GM21381 (cell line): ENCODE measurements around the gene RPS28.
"Not testable (repeated sequence)": the region's sequence is repeated elsewhere in the genome, so short reads cannot be mapped to it uniquely, and the experiment has no call there.

Source experiments
- ATAC-seq: cut with Tn5 transposase; IDR thresholded peaks from one replicate; pipeline ENCODE4 v1.9.1; 2021; ENCODE audit warnings: mild to moderate bottlenecking, moderate library complexity; ENCODE audit not compliant: unreplicated experiment

RPS28 gene

DNA sequence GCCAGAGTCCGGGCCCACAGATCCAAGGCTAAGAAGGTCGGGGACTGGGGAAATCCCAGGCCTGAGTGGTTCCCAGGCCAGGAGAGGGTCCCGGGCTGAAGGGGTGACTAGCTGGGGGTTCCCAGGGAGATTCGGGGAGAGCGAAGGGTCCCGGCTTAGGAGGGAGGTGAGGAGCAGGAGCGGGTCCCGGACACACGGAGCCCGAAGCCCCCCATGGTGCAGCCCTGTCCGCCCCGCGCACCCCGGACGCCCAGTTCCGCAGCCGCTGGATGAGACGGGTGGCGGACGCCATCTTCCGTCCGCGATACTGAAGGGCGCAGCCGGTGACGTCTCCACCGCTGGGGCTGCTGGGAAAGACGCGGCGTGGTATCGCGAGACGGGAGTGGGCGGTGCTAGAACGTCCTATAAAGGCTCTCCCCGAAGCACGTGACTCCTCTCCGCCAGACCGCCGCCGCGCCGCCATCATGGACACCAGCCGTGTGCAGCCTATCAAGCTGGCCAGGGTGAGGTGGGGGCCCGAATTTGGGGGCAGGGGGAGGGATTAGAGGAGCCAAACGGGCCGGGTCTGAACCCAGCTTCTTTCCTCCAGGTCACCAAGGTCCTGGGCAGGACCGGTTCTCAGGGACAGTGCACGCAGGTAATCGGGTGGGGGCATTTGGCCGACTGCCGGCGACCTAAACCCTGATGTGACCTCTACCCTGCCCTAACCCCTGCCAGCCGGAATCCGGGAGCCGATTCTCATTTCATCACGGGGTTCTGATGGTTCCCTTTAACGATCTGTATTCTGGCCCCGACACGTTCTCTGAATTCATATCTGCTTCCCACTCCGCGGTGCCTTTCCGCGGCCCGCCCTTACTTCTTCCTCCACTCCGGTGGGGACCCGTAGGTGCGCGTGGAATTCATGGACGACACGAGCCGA lies at the start of gene RPS28, which contains the start of gene NDUFA7:
Gene RPS28, plus strand, starts transcription at position 430 of the 919 bp plus-strand sequence. Its CDS starts 35 bp downstream, at position 465.
Gene NDUFA7, minus strand, starts transcription at position 309 of the 919 bp plus-strand sequence. Its CDS starts 17 bp downstream, at position 292.
- peak; percentile 89 for ATAC-seq

DNA sequence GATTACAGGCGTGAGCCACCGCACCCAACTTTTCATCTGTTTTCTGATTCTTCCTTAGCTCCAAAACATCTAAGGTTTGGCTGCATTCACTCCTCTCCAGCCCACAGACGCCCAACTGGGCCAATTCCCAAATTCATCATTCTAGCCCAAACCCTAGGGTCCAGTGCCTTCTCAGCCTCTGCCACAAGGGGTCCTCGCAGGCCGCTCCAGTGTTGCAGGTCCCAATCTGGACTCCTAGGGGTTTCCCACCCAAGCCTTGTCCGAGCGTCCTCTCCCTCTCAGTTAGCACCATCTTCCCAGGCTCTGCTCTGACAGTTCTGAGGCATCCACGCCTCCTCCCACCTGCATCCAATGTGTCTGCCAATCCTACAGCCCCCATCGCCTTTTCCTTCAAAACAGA lies 44.8 kb upstream of the RPS28 start:
- not testable (repeated sequence) for ATAC-seq

DNA sequence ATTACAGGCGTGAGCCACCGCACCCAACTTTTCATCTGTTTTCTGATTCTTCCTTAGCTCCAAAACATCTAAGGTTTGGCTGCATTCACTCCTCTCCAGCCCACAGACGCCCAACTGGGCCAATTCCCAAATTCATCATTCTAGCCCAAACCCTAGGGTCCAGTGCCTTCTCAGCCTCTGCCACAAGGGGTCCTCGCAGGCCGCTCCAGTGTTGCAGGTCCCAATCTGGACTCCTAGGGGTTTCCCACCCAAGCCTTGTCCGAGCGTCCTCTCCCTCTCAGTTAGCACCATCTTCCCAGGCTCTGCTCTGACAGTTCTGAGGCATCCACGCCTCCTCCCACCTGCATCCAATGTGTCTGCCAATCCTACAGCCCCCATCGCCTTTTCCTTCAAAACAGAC lies 30.0 kb upstream of the RPS28 start:
- ATAC-seq, result not testable (repeated sequence)

DNA sequence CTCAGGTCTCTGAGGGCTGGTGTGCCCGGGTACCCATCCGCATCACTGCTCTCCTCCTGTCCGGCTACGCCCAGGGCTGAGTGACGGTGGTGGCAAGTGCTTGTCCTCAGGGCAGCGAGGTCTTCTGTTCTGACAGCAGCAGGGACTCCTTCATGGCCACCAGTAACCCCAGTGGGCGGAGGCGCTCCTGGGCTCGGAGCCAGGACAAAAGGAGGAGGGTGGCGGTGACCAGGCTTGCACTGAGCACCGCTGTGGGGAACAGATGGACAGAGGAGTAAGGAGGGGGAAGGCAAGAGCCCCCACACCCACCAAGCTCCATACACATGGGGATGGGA lies 19.0 kb upstream of the RPS28 start:
- ATAC-seq, result no peak

DNA sequence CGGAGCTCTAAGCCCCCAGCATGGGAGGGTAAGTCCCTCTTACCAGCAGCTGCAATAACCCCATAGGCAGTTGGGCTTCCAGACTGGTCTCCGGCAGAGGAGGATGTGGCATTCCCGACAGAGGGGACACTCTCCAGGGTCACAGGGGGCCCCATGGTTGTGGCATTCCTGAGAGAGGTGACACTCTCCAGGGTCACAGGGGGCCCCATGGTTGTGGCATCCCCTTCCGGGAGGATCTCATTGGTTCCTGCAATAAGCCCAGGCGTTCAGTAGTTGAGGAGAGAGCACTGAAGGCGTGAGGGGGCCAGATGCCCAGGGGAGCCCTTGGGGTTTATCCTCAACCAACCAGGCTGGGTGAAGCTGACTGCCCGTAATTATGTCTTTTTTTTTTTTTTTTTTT lies 18.6 kb upstream of the RPS28 start:
- ATAC-seq, result no peak

DNA sequence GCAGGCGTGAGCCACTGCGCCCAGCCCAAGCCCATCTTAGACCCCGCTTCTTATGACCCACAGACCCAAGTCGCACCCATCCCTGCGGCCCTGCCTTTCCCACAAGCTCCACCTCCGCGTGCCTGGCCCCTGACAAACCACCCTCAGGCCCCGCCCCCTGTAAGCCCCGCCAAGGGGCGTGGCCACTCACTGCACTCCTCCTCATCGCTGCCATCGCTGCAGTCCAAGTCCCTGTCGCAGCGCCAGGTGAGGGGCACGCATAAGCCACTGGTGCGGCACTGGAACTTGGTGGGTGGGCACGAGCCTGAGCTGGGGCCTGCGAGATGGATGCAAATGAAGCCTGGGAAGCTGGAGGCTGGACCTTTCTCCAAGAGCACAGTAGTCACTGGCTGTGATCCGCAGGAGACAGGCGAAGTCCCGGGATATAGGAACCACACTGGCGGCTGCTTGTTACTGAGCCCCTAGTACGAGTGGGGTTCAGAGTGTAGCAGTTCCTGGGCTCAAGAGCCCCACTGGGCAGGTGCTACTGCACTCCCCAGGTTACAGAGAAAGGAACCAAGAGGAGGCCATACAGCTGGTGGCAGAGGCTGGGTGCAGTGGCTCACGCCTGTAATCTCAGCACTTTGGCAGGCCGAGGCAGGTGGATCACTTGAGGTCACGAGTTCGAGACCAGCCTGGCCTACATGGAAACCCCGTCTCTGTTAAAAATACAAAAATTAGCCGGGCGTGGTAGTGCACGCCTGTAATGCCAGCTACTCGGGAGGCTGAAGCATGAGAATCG lies 16.3 kb upstream of the RPS28 start:
- ATAC-seq, result no peak

DNA sequence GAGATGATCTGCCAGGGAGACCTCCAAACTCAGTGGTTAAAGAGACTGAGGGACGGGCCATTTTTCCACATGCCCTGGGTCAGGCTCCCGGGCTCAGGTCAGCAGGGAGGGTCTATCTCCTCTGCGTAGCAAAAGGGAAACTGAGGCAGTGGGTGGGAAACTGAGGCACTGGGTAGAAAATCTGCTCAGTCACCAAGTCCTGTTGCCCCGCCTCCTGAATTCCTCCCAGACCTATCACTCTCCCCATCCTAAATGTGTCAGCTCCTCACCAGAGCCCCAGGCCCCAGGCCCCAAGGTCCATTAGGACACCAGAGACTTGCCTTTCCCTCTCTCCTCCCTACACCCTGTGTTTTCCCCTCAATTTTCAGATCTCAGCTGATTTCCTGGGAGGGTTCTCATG lies 15.5 kb upstream of the RPS28 start:
- ATAC-seq, result no peak

DNA sequence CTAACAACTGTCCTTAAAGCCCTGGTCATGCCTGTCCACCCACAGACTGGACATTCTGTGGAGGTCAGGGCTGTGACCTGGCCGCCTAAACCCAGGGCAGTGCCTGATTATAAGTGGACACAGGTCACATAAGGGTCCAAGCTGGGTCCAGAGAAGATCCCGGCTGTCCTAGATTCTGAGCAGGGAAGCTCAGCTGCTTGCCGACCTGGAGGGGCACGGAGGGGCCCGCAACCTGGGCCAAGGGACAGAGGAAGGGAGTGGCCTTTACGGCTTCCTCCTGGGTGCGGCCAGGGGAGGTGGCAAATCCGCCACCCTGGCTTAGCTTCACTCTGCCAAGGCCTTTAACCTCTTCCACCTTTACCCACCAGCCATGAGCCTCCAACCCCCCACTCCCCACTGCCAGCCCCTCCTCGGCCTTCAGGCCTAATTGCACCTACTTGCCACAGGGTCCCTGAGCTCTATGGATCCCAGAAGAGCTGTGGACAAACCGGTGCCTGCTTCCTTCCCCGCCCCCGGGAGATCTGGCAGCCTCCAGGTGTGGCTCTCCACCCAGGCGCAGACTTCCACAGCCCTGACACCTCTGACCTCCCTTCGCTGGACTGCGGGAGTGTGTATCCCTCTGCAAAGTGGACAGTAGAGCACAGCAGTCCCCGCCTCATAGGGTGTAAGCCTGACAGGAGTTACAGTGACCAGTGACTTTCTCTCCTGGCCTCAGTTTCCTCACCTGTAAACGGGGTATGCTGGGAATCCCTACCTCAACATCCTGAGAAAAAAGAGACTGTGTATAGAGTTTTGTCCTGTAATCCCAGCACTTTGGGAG lies 14.9 kb upstream of the RPS28 start:
- ATAC-seq, result no peak

DNA sequence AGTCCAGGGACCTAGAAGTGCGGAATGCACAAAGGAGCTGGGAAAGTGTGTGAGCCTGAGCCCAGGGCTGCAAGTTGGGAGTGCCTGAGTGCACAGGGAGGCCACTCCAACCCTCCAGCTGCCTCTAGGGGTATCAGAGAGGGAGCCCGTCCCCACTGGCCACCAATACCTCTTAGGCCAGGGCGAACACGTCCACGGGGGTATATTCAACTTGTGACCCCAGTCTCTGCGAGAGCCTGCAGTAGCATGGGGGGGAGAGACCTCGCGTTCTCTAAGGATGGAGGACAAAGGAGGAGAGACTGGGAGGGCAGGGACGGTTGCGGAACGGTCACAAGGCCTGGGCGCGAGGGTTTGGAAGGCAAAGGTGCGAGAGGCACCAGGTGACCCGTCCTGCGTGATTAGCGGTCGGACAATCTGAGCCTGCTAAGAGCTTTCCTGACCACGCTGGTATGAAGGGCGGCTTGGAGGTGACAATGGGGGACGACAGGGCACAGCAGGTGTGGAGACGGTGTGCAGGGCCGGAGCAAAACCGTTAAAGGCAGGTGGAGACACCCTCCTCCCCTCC lies 13.8 kb upstream of the RPS28 start:
- no peak for ATAC-seq

DNA sequence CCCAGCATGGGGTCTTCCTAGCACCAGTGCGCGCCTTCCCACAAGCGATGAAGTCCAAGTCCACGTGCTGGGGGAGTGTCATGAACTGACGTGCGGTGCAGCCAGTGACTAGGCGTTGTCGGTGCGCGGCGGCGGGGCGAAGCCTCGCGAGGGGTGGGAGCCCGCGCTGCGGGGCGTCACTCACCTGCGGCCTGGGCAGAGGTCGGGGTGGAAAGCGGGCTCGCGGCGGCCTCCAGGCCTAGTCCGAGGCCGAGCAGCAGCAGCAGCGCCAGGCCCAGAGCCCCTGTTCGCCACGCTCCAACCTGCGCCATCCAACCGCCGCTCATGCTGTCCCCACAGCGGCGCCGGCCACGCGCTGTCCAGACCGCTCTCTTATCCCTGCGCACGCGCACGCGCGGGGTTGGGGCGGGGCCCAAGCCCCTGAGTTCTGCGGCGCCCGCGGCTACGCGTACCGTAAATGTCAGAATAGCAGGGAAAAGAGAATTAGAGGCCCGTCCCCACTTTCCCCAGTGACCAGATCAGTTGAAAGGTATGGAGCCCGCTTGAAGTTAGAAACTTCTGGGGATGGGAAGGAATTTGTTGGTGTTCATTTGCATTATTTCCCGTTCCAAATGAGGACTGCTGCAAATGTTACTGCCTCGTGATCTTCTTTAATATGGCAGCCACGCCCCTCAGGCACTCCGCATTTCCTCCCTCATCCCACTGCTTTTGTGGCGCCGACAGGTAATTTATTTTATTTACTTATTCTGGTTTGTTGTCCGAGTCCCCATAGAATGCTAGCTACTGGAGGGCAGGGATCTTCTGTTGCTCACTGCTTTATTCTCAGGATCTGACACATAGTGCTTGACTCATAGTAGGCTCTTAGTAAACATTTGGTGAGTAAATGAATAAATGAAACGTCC lies 13.1 kb upstream of the RPS28 start, which contains the start of gene CD320:
Gene CD320, minus strand, starts transcription at position 394 of the 902 bp plus-strand sequence. Its CDS starts 68 bp downstream, at position 326.
- peak; percentile 73 for ATAC-seq

DNA sequence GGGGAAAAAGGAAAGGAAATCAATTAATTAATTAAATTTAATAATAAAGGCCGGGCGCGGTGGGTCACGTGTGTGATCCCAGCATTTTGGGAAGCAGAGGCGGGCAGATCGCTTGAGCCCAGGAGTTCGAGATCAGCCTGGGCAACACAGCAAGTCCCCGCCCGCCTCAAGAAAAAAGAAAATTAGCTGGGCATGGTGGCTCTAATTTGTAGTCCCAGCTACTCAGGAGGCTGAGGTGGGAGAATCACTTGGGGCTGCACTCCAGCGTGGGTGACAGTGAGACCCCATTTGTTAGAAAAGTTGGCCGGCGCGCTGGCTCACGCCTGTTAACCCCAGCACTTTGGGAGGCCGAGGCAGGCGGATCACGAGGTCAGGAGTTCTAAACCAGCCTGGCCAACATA lies 12.4 kb upstream of the RPS28 start:
- no peak for ATAC-seq

DNA sequence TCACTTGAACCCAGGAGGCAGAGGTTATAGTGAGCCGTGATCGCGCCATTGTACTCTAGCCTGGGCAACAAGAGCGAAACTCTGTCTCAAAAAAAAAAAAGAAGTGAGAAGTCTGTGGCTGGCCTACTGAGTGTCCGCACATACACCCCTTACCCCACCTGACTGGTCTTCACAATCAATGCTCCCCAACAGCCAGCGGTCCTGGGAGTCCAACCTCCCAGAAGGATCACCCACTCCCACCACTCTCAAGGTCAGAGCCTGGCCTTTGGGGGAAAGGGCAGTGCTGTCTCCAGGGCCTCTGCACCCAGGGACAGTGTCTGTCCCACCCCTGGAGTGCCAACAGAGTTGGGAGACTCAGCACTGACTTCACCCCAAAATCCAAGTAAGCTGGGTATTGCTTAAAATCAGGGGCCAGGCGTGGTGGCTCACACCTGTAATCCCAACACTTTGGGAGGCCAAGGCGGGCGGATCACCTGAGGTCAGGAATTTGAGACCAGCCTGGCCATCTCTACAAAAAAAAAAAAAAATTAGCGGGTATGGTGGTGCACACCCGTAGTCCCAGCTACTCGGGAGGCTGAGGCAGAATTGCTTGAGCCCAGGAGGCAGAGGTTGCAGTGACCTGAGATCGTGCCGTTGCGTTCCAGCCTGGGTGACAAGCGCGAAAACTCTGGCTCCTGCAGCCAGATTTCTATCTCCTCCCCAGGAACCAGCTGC lies 10.8 kb upstream of the RPS28 start:
- no peak for ATAC-seq

DNA sequence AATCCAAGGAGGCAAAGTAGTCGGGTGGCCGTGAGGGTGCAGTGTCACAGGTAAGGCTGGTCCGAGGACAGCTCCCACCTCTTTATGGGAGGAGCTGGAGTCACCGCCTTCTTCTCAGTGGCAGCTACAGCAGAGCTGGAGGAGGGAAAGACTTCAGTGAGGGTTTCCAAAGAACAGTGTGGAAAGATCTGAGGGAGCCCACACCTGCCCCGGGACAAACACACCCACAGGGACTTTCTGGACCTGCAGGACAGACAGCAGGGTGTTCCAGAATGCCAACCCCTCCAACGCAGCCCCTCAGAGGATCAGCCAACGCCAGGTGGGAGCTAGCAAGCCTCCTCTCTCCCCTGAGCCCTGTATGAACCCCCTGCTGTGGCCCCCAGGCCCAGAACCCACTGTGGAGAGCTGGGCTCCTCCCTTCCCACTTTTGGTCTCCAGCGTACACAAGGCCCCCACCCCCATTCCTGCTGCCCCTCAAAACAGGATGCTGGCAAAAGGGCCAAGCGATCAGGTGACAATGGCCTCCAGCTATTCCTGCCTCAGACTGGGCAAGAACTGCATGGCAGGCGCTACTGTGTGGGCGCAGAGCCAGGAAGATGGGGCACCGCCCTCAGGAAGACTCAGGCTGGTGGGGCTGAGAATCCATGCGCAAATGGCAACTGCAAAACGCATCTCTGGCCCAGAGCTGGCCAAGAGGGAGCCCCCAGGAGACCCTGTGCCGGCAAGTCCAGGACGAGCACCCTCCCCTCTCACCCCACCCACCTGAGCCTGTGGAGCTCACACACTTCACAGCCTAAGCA lies 9.6 kb upstream of the RPS28 start:
- no peak for ATAC-seq

DNA sequence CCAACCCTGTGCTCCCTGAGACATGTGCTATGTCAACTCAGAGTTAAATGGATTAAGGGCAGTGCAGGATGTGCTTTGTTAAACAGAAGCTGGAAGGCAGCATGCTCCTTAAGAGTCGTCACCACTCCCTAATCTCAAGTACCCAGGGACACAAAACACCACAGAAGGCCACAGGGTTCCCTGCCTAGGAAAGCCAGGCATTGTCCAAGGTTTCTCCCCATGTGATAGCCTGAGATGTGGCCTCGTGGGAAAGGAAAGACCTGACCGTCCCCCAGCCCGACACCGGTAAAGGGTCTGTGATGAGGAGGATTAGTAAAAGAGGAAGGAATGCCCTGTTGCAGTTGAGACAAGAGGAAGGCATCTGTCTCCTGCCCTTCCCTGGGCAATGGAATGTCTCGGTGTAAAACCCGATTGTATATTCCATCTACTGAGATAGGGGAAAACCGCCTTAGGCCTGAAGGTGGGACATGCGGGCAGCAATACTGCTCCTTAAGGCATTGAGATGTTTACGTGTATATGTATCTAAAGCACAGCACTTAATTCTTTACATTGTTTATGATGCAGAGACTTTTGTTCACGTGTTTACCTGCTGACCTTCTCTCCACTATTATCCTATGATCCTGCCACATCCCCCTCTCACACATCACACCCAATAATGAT lies 6.2 kb upstream of the RPS28 start:
- not testable (repeated sequence) for ATAC-seq

DNA sequence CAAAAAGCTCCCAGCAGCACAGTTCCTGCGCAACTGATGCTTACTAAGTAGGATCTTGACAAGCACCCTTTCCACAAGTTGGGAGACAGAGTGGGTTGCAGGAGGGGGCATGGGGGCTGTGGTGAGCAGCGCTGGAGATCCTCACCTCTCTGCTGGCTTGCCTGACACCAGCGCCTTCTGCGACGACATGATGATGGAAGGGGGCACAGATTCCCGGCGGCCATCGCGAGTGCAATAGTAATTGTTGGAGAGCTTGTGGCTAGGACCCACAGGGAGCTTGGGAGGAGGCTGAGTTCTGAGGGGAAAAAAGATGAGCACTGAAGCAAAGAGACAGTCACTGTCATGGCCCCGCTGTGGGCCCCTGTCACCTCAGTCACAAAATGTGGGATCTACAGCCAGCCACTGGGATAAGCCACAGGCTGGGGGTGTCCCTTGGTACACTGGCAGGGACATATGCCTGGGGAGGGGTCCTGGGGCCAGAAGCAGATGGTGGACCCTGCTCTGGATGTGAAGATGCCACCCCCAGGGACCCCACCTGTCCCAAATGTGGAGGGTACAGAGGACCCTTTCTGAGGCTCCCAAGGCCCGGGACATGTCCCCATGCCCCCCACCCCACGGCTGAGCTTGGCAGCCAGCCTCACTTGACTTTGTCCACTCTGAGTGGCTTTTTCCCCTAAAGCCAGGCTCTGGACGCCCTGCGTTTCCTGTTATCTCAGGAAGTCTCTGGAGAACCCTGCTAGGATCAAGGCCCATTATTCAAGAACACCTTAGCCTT lies 4.8 kb upstream of the RPS28 start:
- no peak for ATAC-seq

DNA sequence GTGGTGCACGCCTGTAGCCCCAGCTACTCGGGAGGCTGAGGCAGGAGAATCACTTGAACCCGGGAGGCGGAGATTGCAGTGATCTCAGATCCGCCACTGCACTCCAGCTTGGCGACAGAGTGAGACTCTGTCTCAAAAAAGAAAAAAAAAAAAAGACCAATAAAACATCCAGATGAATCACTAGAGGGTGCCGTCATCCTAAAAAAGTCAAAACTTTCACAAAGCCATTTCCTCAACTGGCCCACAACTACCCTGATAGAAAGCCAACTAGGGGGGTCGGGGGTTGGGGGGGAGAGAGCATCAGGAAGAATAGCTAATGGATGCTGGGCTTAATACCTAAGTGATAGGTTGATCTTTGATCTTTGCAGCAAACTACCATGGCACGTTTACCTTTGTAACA lies 2.5 kb upstream of the RPS28 start:
- not testable (repeated sequence) for ATAC-seq
